HAP-1 (cell line): ENCODE data around the gene STARD3.

Experiments used
- DNase-seq, 2 experiments: peaks; one replicate each; pipeline ENCODE4 v3.0.0-alpha.2; 2016 to 2020; ENCODE audit warnings: low spot score in 2 of 2
- H3K27me3 ChIP-seq: fragments of 250-450 bp; sonication (Bioruptor Pico); 2 replicates; pipeline ENCODE4 v1.5.1; 2020; ENCODE audit warnings: low read depth, mild to moderate bottlenecking, moderate library complexity
- H3K36me3 ChIP-seq: fragments of 250-450 bp; sonication (Bioruptor Pico); replicated peaks from 2 replicates; pipeline ENCODE4 v1.5.1; 2020; ENCODE audit warnings: mild to moderate bottlenecking
- H3K4me1 ChIP-seq: fragments of 250-450 bp; sonication (Bioruptor Pico); 2 replicates; pipeline ENCODE4 v1.5.1; 2020; ENCODE audit warnings: mild to moderate bottlenecking
- H3K4me3 ChIP-seq: fragments of 250-450 bp; sonication (Bioruptor Pico); 2 replicates; pipeline ENCODE4 v1.5.1; 2020; ENCODE audit warnings: mild to moderate bottlenecking, moderate library complexity
- H3K9me3 ChIP-seq: fragments of 250-450 bp; sonication (Bioruptor Pico); 2 replicates; pipeline ENCODE4 v1.5.1; 2020; ENCODE audit warnings: mild to moderate bottlenecking, moderate library complexity
- in situ Hi-C: fragments of 300-500 bp; cut with MboI; formaldehyde crosslinking; loops from 3 replicates; pipeline ENCODE4 v1.14.3; 2020; ENCODE audit warnings: low sequenced_read_pairs, inconsistent platforms, mixed read lengths

Gene STARD3

DNA sequence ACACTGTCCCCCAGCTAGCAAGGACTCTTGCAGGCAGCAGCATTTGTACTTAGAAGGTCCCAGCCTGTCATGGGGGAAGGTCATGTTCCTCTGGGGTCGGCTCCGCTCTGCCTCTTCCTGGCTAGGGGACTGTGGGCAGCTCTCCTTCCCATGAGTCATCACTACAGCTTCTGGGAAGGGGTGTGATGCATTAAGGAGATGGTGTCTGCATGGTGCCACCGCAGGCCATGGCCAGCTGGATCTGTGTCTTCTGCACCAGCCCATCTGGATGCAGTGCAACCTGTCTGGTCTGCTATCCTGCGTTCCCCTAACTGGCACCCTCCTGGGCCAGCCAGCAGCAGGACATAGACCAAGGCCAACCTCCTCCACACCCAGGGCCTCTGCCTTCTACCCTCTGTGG is 6.3 kb downstream of the STARD3 start:
- Histone ChIP-seq H3K4me3 (no peak overlapping the region), H3K9me3 (no peaks in the 10 kb centered on the region), H3K27me3 (no peaks in the 10 kb centered on the region), H3K4me1 (peaks cover under 1% of the 10 kb centered on the region; the same call in 1 of the 2 replicates), H3K36me3 (no peaks in the 10 kb centered on the region)
- DNase-seq = no peak
- in situ Hi-C loops = no loop called here

- no peaks in the 10 kb centered on the region for H3K9me3 ChIP-seq
- in situ Hi-C loops = no loop called here
- no peaks in the 10 kb centered on the region for H3K36me3 ChIP-seq
- peaks cover under 1% of the 10 kb centered on the region; the same call in 1 of the 2 replicates for H3K4me1 ChIP-seq
- no peak overlapping the region for H3K4me3 ChIP-seq
- H3K27me3 ChIP-seq = no peaks in the 10 kb centered on the region
- no peak for DNase-seq
These were observed 10.3 kb downstream of the STARD3 start for GRCh38 chr17:39647256-39647655.

DNA sequence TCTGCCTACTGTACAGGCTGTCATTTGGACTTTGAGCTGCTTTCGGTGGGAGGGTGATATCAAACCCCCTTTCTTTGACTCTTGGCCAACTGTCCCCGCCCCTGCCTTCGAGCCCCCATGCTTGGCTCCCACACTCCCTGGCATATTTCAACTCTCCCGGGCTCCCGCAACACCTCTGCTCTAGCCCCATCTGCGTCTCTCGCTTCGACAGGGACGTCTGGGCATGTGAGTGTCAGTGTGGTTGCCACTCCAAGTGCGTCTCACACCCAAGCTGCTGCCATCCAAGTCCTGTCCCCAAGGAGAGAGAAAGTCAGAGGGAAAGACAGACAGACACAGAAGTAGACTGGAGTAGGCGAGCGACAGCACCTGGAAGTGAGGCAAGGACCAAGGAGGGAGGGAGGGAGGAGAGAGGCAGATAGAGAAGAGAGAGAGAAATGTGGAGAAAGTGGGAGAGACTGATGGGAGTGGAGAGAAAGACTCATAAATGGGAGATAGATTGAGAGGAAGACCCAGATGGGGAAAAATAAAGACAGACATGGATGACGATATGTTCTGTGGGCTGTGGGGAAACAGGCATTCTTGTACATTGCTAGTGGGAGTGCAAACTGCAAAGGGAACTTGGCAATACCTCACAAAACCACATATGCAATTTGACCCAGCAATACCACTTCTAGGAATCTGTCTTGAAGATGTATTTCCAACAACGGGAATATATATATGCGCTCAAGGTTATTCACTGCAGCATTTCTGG is 11.8 kb downstream of the STARD3 start:
- H3K4me1 ChIP-seq = peaks cover 16% of the 10 kb centered on the region; the same call in 1 of the 2 replicates
- in situ Hi-C loops = no loop called here
- no peaks in the 10 kb centered on the region; the same call in 1 of the 2 replicates for H3K36me3 ChIP-seq

DNA sequence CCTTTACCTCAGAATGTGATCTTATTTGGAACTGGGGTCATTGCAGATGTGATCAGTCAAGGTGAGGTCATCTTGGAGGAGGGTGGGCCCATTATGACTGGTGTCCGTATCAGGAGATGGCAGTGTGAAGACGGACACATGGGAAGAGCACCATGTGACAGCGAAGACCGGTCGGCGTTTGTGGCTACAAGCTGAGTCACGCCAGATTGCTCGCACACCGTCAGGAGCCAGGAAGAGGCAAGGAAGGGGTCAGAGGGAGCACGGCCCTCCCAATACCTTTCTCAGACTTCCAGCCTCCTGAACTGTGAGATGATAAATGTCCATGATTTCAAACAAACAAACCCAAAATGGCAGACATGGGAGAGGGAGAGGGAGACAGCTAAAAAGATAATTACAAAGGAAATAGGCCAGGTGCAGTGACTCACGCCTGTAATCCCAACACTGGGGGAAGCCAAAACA is 13.2 kb downstream of the STARD3 start:
- Histone ChIP-seq H3K36me3 (no peaks in the 10 kb centered on the region; the same call in 1 of the 2 replicates), H3K9me3 (no peaks in the 10 kb centered on the region), H3K4me3 (no peak overlapping the region), H3K4me1 (peaks cover 16% of the 10 kb centered on the region; the same call in 1 of the 2 replicates), H3K27me3 (no peaks in the 10 kb centered on the region)
- no peak for DNase-seq
- in situ Hi-C loops = no loop called here

More for the DNA sequence above, 11.8 kb downstream of the STARD3 start:
- Histone ChIP-seq H3K27me3 (no peaks in the 10 kb centered on the region), H3K4me3 (no peak overlapping the region), H3K9me3 (no peaks in the 10 kb centered on the region)
- no peak for DNase-seq

DNA sequence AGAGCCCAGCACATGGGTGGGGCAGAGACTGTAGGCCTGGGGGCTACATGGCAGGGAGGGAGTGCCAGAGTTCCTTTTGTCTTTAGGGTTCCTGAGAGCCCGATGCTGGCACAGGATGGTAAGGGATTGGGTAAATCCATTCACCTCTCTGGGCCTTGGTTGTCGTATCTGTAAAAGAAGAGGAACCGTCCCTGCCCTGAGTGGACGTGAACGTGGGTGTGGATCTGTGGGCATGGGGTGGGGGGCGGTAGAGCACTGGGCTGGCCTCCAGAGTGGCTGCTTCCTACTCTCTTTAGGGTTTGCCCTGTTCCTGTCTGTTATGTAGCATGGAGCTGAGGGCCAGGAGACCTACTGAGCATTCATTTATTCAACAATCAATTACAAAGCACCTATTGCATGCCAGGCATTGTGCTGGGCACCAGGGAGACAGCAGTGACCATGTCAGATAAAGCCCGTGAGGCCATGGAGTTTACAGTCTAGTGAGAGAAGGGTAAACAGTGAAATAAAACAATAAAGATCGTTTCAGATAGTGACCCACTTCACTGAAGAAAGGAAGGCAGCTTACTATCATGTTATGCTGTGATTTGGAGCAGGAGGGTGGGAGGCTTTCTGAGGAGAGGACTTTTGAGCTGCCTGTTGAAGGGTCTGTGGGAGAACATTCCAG is 15.1 kb downstream of the STARD3 start:
- in situ Hi-C loops = no loop called here
- Histone ChIP-seq H3K4me1 (peaks cover 16% of the 10 kb centered on the region; the same call in 1 of the 2 replicates), H3K36me3 (no peaks in the 10 kb centered on the region; the same call in 1 of the 2 replicates)

GRCh38 chr17:39652587-39653315 is 15.8 kb downstream of the STARD3 start:
- DNase-seq = peak; percentile 72 to 78
- in situ Hi-C loops = no loop called here
- no peaks in the 10 kb centered on the region; the same call in 1 of the 2 replicates for H3K36me3 ChIP-seq
- no peaks in the 10 kb centered on the region for H3K27me3 ChIP-seq
- H3K9me3 ChIP-seq = no peaks in the 10 kb centered on the region
- H3K4me3 ChIP-seq = no peak overlapping the region
- peaks cover 16% of the 10 kb centered on the region; the same call in 1 of the 2 replicates for H3K4me1 ChIP-seq

More for the DNA sequence above, 15.1 kb downstream of the STARD3 start:
- H3K9me3 ChIP-seq = no peaks in the 10 kb centered on the region
- no peak overlapping the region for H3K4me3 ChIP-seq
- DNase-seq = no peak
- H3K27me3 ChIP-seq = no peaks in the 10 kb centered on the region

- in situ Hi-C loops = no loop called here
- H3K9me3 ChIP-seq = no peaks in the 10 kb centered on the region
- no peaks in the 10 kb centered on the region; the same call in 1 of the 2 replicates for H3K36me3 ChIP-seq
- H3K4me1 ChIP-seq = peaks cover 16% of the 10 kb centered on the region; the same call in 1 of the 2 replicates
- H3K4me3 ChIP-seq = no peak overlapping the region
- DNase-seq = no peak
- no peaks in the 10 kb centered on the region for H3K27me3 ChIP-seq
These were observed 16.3 kb downstream of the STARD3 start for GRCh38 chr17:39653316-39653661.

GRCh38 chr17:39653662-39654331 is 16.9 kb downstream of the STARD3 start:
- Histone ChIP-seq H3K4me3 (no peak overlapping the region), H3K4me1 (peaks cover 16% of the 10 kb centered on the region; the same call in 1 of the 2 replicates), H3K27me3 (no peaks in the 10 kb centered on the region), H3K9me3 (no peaks in the 10 kb centered on the region), H3K36me3 (no peaks in the 10 kb centered on the region; the same call in 1 of the 2 replicates)
- peak; percentile 38 to 89 for DNase-seq
- in situ Hi-C loops = no loop called here

DNA sequence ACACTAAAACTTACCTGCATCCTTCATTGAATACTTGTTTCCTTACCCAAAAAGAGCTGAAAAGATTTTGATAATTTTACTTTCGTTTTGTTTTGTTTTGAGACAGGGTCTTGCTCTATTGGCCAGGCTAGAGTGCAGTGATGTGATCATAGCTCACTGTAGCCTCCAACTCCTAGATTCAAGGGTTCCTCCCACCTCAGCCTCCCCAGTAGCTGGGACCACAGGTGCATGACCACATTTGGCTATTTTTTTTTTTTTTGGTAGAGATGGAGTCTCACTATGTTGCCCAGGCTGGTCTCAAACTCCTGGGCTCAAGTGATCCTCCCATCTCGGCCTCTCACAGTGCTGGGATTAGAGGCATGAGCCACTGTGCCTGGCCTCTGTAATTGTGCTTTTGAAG is 18.2 kb downstream of the STARD3 start:
- H3K27me3 ChIP-seq = no peaks in the 10 kb centered on the region
- peaks cover 16% of the 10 kb centered on the region; the same call in 1 of the 2 replicates for H3K4me1 ChIP-seq
- DNase-seq = no peak
- H3K9me3 ChIP-seq = no peaks in the 10 kb centered on the region
- H3K36me3 ChIP-seq = no peaks in the 10 kb centered on the region; the same call in 1 of the 2 replicates
- in situ Hi-C loops = no loop called here
- no peak overlapping the region for H3K4me3 ChIP-seq

GRCh38 chr17:39658346-39658745 is 21.4 kb downstream of the STARD3 start:
- no peaks in the 10 kb centered on the region for H3K27me3 ChIP-seq
- in situ Hi-C loops = no loop called here
- peaks cover 4% of the 10 kb centered on the region; the same call in 1 of the 2 replicates for H3K4me1 ChIP-seq

GRCh38 chr17:39658760-39659159 is 21.8 kb downstream of the STARD3 start:
- H3K9me3 ChIP-seq = no peaks in the 10 kb centered on the region
- no peak for DNase-seq
- H3K4me1 ChIP-seq = peaks cover under 1% of the 10 kb centered on the region; the same call in 1 of the 2 replicates
- no peaks in the 10 kb centered on the region; the same call in 1 of the 2 replicates for H3K36me3 ChIP-seq
- no peaks in the 10 kb centered on the region for H3K27me3 ChIP-seq
- no peak overlapping the region for H3K4me3 ChIP-seq
- in situ Hi-C loops = no loop called here

More at GRCh38 chr17:39658346-39658745, 21.4 kb downstream of the STARD3 start:
- Histone ChIP-seq H3K36me3 (no peaks in the 10 kb centered on the region; the same call in 1 of the 2 replicates), H3K4me3 (no peak overlapping the region), H3K9me3 (no peaks in the 10 kb centered on the region)
- no peak for DNase-seq

DNA sequence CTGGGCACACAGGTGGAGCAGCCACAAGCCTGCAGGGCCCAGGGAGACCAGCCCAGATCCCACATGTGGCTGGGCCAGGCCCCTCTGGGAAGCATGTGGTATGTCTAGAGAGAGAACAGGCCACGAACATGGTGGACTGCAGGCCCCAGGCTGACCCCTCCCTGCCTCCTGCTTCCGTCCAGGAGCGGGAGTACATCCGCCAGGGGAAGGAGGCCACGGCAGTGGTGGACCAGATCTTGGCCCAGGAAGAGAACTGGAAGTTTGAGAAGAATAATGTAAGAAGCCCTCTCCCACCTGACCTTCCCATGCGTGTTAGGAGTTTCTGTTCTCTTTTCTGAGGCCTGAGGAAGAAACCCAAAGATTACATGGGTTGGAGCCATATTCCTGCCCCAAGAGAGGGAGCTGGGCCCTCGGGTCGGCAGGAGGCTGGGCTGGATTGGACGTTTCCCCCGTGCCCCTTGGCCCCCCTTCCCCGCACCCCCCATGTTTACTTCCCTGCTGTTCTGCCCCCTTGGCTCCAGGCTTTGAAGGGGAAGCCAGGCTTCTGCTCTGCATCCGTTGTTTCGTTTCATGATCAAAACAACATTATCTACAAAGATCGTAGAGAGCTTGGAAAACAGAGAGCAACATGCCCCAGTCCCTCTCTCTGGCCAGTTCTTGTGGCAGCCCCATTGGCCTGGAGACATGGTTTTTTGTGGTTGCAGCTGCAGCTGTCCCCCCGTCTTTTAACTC is 22.5 kb downstream of the STARD3 start:
- in situ Hi-C loops = no loop called here
- no peaks in the 10 kb centered on the region for H3K4me1 ChIP-seq
- H3K36me3 ChIP-seq = no peaks in the 10 kb centered on the region
- no peaks in the 10 kb centered on the region for H3K9me3 ChIP-seq
- no peak overlapping the region for H3K4me3 ChIP-seq
- no peaks in the 10 kb centered on the region for H3K27me3 ChIP-seq
- DNase-seq = no peak
